CD14-positive monocyte (primary cell): Measurements from ENCODE around the gene TIMM17B. TPM values are rescaled to one million over a fixed set of nuclear protein-coding genes. Genes with fewer than 3 reads are reported as not detected.

Experiments
- DNase-seq, 3 donors: peaks; one replicate each; pipeline ENCODE4 v3.0.0-alpha.2; 2011 to 2022
- H2AFZ ChIP-seq: 2 replicates; pipeline ENCODE4 v1.6.0; 2012; ENCODE audit warnings: mild to moderate bottlenecking, low read depth, low read length, inconsistent platforms; ENCODE audit not compliant: insufficient read depth, poor library complexity, severe bottlenecking
- H3K27ac ChIP-seq, 2 donors: 1 replicate in 1 of 2; 2 replicates in 1 of 2; pipeline ENCODE4 v1.5.1; 2012 to 2013; ENCODE audit warnings: low read length in 2 of 2, control low read depth in 1 of 2, inconsistent platforms in 1 of 2, low read depth in 1 of 2, mild to moderate bottlenecking in 1 of 2
- H3K27me3 ChIP-seq, 2 donors: one replicate each; pipeline versions ENCODE4 v1.6.0 to v1.6.1; 2011 to 2013; ENCODE audit warnings: low read length in 2 of 2; ENCODE audit not compliant: control insufficient read depth in 2 of 2, insufficient read depth in 2 of 2
- H3K36me3 ChIP-seq, 2 donors: replicated peaks in 1 of 2; 1 replicate in 1 of 2; 2 replicates in 1 of 2; pipeline versions ENCODE4 v1.5.1 to v1.6.1; 2012 to 2013; ENCODE audit warnings: low read length in 2 of 2, control low read depth in 1 of 2, inconsistent platforms in 1 of 2, mild to moderate bottlenecking in 1 of 2; ENCODE audit not compliant: insufficient read depth in 2 of 2, control insufficient read depth in 1 of 2
- H3K4me1 ChIP-seq, 2 donors: 1 replicate in 1 of 2; 2 replicates in 1 of 2; pipeline versions ENCODE4 v1.5.1 to v1.6.1; 2012 to 2013; ENCODE audit warnings: low read length in 2 of 2, control low read depth in 1 of 2, inconsistent platforms in 1 of 2, mild to moderate bottlenecking in 1 of 2, moderate library complexity in 1 of 2; ENCODE audit not compliant: insufficient read depth in 2 of 2, control insufficient read depth in 1 of 2
- H3K4me2 ChIP-seq: replicated peaks from 2 replicates; pipeline ENCODE3; 2012; ENCODE audit warnings: low read length, moderate library complexity, mild to moderate bottlenecking; ENCODE audit not compliant: poor library complexity, severe bottlenecking; ENCODE audit errors: extremely low read depth
- H3K4me3 ChIP-seq, 3 experiments: fragments of 200-600 bp in 1 of 3; sonication (generic) in 1 of 3; replicated peaks in 1 of 3; 1 replicate in 2 of 3; 2 replicates in 1 of 3; pipeline ENCODE4 v1.5.1; 2011 to 2013; ENCODE audit warnings: low read length in 3 of 3, mild to moderate bottlenecking in 3 of 3, control low read depth in 2 of 3, low read depth in 2 of 3, inconsistent platforms in 1 of 3, moderate library complexity in 1 of 3
- H3K79me2 ChIP-seq: 2 replicates; pipeline ENCODE4 v1.6.0; 2012; ENCODE audit warnings: mild to moderate bottlenecking, control low read depth, inconsistent platforms, low read length, moderate library complexity; ENCODE audit not compliant: insufficient read depth
- H3K9ac ChIP-seq: 2 replicates; pipeline ENCODE4 v1.6.0; 2017; ENCODE audit warnings: low read length, mild to moderate bottlenecking; ENCODE audit not compliant: insufficient read depth, poor library complexity, severe bottlenecking
- H3K9me3 ChIP-seq, 2 donors: replicated peaks in 1 of 2; 1 replicate in 1 of 2; 2 replicates in 1 of 2; pipeline versions ENCODE4 v1.5.1 to v1.6.1; 2012 to 2013; ENCODE audit warnings: low read length in 2 of 2, control low read depth in 1 of 2; ENCODE audit not compliant: control insufficient read depth in 1 of 2, insufficient read depth in 1 of 2
- H4K20me1 ChIP-seq: 2 replicates; pipeline ENCODE4 v1.6.0; 2012; ENCODE audit warnings: mild to moderate bottlenecking, low read length, control low read depth, moderate library complexity; ENCODE audit not compliant: insufficient read depth
- H3K27ac Mint-ChIP-seq, 7 donors: one replicate each; pipeline ENCODE4 v1.8.0; 2020; ENCODE audit warnings: mild to moderate bottlenecking in 7 of 7, mixed read lengths in 7 of 7, moderate library complexity in 6 of 7, inconsistent platforms in 2 of 7
- H3K27me3 Mint-ChIP-seq, 3 donors: one replicate each; pipeline ENCODE4 v1.8.0; 2021 to 2022; ENCODE audit warnings: low read depth in 3 of 3, mild to moderate bottlenecking in 3 of 3, mixed read lengths in 3 of 3, moderate library complexity in 3 of 3, inconsistent platforms in 1 of 3
- H3K36me3 Mint-ChIP-seq, 2 donors: one replicate each; pipeline ENCODE4 v1.8.0; 2020; ENCODE audit warnings: mixed read lengths in 2 of 2, inconsistent platforms in 1 of 2, mild to moderate bottlenecking in 1 of 2
- H3K4me1 Mint-ChIP-seq: one replicate; pipeline ENCODE4 v1.8.0; 2020; ENCODE audit warnings: mild to moderate bottlenecking, mixed read lengths
- H3K4me3 Mint-ChIP-seq, 2 donors: one replicate each; pipeline ENCODE4 v1.8.0; 2020; ENCODE audit warnings: mild to moderate bottlenecking in 2 of 2, mixed read lengths in 2 of 2, moderate library complexity in 1 of 2
- H3K9me3 Mint-ChIP-seq, 7 donors: one replicate each; pipeline ENCODE4 v1.8.0; 2020 to 2022; ENCODE audit warnings: mixed read lengths in 7 of 7, mild to moderate bottlenecking in 6 of 7, moderate library complexity in 6 of 7, inconsistent platforms in 2 of 7
- CTCF ChIP-seq: fragments of 200-600 bp; IDR thresholded peaks from one replicate; pipeline ENCODE4 v1.8.0; 2022; ENCODE audit warnings: antibody characterized with exemption, mild to moderate bottlenecking
- WGBS: methylation state at CpG from one replicate; pipeline ENCODE4 v1.1.5; 2013; ENCODE audit warnings: missing lambda C conversion rate; ENCODE audit not compliant: insufficient coverage; 5-methylcytosine and 5-hydroxymethylcytosine counted together
- intact Hi-C, 2 donors: fragments of 100-400 bp; cut with micrococcal nuclease; formaldehyde crosslinking; loops; one replicate each; pipeline versions ENCODE4 v1.15.0 to v1.15.1; 2023
- polyA plus RNA-seq, 3 donors: library from polyadenylated mRNA; depleted of rRNA in 1 of 3; unstranded in 2 of 3; stranded (reverse) in 1 of 3; fragments of 300-500 nt in 2 of 3; fragments of >200 nt in 1 of 3; fragmentation: Illumina TruSeq in 2 of 3; gene quantifications; 1 replicate in 2 of 3; 2 replicates in 1 of 3; pipeline ENCODE4 v1.2.3, GENCODE V29; 2012 to 2021

Gene TIMM17B
- polyA plus RNA-seq, 3 donors: 52.2 to 86.9 (median 86.8) TPM

- Histone ChIP-seq H4K20me1 (peaks cover 10% of the 10 kb centered on the region), H3K27ac (no peak overlapping the region), H3K4me2 (no peak overlapping the region), H3K4me1 (peaks cover 24 to 38% of the 10 kb centered on the region in 2 donors), H3K9ac (no peak overlapping the region), H3K9me3 (no peaks in the 10 kb centered on the region), H3K4me3 (no peak overlapping the region), H2AFZ (no peak overlapping the region), H3K79me2 (peaks cover 22% of the 10 kb centered on the region), H3K36me3 (peaks cover 12 to 24% of the 10 kb centered on the region in 2 donors), H3K27me3 (no peaks in the 10 kb centered on the region)
- Mint-ChIP-seq H3K36me3 (peaks cover 17 to 20% of the 10 kb centered on the region in 2 donors), H3K4me1 (peaks cover 29% of the 10 kb centered on the region), H3K27ac (peak overlapping the region in 1 of 7 donors; percentile 50), H3K9me3 (peaks cover 0 to 26% (median 4%) of the 10 kb centered on the region in 7 donors), H3K4me3 (no peak overlapping the region), H3K27me3 (peaks cover 0 to 13% (median 10%) of the 10 kb centered on the region in 3 donors)
- WGBS: no CpG with 5 or more reads among the region's 16 CpGs
- TF ChIP-seq CTCF: no peak
- intact Hi-C loops: loop anchor here (5.0 to 10.0 kb wide), 3 partner anchors 51 to 151 kb away; partner anchors contain the start of gene TFE3 (in 1 of the 2)
- no peak for DNase-seq
Observed at GRCh38 chrX:48893556-48894348, 3.8 kb downstream of the TIMM17B start.

- no CpG with 5 or more reads among the region's 4 CpGs for WGBS
- no peak overlapping the region for H3K9ac ChIP-seq
- H4K20me1 ChIP-seq: peaks cover 4% of the 10 kb centered on the region
- H3K36me3 ChIP-seq: peaks cover 12 to 24% of the 10 kb centered on the region in 2 donors
- no peak overlapping the region for H2AFZ ChIP-seq
- intact Hi-C loops: loop anchor here (5.0 to 10.0 kb wide), 3 partner anchors 52 to 152 kb away; partner anchors contain the start of gene TFE3 (in 1 of the 2)
- H3K4me2 ChIP-seq: no peak overlapping the region
- H3K79me2 ChIP-seq: peaks cover 17% of the 10 kb centered on the region
- H3K9me3 ChIP-seq: no peaks in the 10 kb centered on the region
- H3K27me3 ChIP-seq: no peaks in the 10 kb centered on the region
- no peak for DNase-seq
- H3K4me1 ChIP-seq: peaks cover 19 to 31% of the 10 kb centered on the region in 2 donors
- Mint-ChIP-seq H3K4me3 (no peak overlapping the region), H3K9me3 (peaks cover 0 to 20% (median 0%) of the 10 kb centered on the region in 7 donors), H3K4me1 (peaks cover 24% of the 10 kb centered on the region), H3K27me3 (peaks cover 0 to 13% (median 10%) of the 10 kb centered on the region in 3 donors), H3K27ac (peak overlapping the region in 1 of 7 donors; percentile 65), H3K36me3 (peaks cover 17 to 20% of the 10 kb centered on the region in 2 donors)
- TF ChIP-seq CTCF: no peak
- no peak overlapping the region for H3K27ac ChIP-seq
- H3K4me3 ChIP-seq: no peak overlapping the region
Observed at GRCh38 chrX:48892896-48893295, 4.7 kb downstream of the TIMM17B start.
